ENCODE results near the gene AJAP1.

The AJAP1 gene

GRCh38 chr1:4710592-4711415 is 56.4 kb downstream of the AJAP1 start:
- H3K4me3 ChIP-seq (replicated peaks in 1 of 2; ENCODE audit: low read depth in 2 of 2, low read length in 2 of 2), result no peak overlapping the region
- no peak for TF ChIP-seq CTCF (IDR thresholded peaks at IDR 0.05; ENCODE audit: low read depth, low read length)
- DNase-seq (ENCODE audit: low read depth in 2 of 2), result no peak

- no peak overlapping the region for H3K4me3 ChIP-seq (replicated peaks in 1 of 2; ENCODE audit: low read depth in 2 of 2, low read length in 2 of 2)
- TF ChIP-seq CTCF (IDR thresholded peaks at IDR 0.05; ENCODE audit: low read depth, low read length), result no peak
- DNase-seq (ENCODE audit: low read depth in 2 of 2), result no peak
Observed at GRCh38 chr1:4711416-4712275, 57.2 kb downstream of the AJAP1 start.

- no peak overlapping the region for H3K4me3 ChIP-seq (replicated peaks in 1 of 2; ENCODE audit: low read depth in 2 of 2, low read length in 2 of 2)
- DNase-seq (ENCODE audit: low read depth in 2 of 2), result no peak
- no peak for TF ChIP-seq CTCF (IDR thresholded peaks at IDR 0.05; ENCODE audit: low read depth, low read length)
Observed at GRCh38 chr1:4713669-4714068, 59.3 kb downstream of the AJAP1 start.

- no peak overlapping the region for H3K4me3 ChIP-seq (replicated peaks in 1 of 2; ENCODE audit: low read depth in 2 of 2, low read length in 2 of 2)
- no peak for DNase-seq (ENCODE audit: low read depth in 2 of 2)
- TF ChIP-seq CTCF (IDR thresholded peaks at IDR 0.05; ENCODE audit: low read depth, low read length), result no peak
Observed at GRCh38 chr1:4716406-4716805, 62.0 kb downstream of the AJAP1 start.

GRCh38 chr1:4718071-4718470 is 63.7 kb downstream of the AJAP1 start:
- no peak for DNase-seq (ENCODE audit: low read depth in 2 of 2)
- TF ChIP-seq CTCF (IDR thresholded peaks at IDR 0.05; ENCODE audit: low read depth, low read length), result no peak

GRCh38 chr1:4723106-4723505 is 68.7 kb downstream of the AJAP1 start:
- H3K4me3 ChIP-seq (replicated peaks in 1 of 2; ENCODE audit: low read depth in 2 of 2, low read length in 2 of 2), result no peak overlapping the region
- DNase-seq (ENCODE audit: low read depth in 2 of 2), result no peak
- TF ChIP-seq CTCF (IDR thresholded peaks at IDR 0.05; ENCODE audit: low read depth, low read length), result no peak

More at GRCh38 chr1:4718071-4718470, 63.7 kb downstream of the AJAP1 start:
- no peak overlapping the region for H3K4me3 ChIP-seq (replicated peaks in 1 of 2; ENCODE audit: low read depth in 2 of 2, low read length in 2 of 2)

All from cardiac fibroblast (primary cell).